Measurements from ENCODE around the gene SMARCA4. TPM values are rescaled to one million over a fixed set of nuclear protein-coding genes. Genes with fewer than 3 reads are reported as not detected.

The SMARCA4 gene
- total RNA-seq, 1 experiment from 2014 or later: 261 TPM

- H2BK12ac ChIP-seq (ENCODE audit: insufficient read length, low read depth, low read length): no peak overlapping the region
- H4K8ac ChIP-seq (replicated peaks; ENCODE audit: insufficient read length, low read depth, low read length): no peak overlapping the region
- no peaks in the 10 kb centered on the region for H3K9me3 ChIP-seq (ENCODE audit: control insufficient read depth, low read depth, low read length)
- H3K4me2 ChIP-seq (ENCODE audit: insufficient read depth, insufficient read length, low read length): no peak overlapping the region
- H3K23me2 ChIP-seq (ENCODE audit: insufficient read length, low read depth, low read length, poor library complexity, severe bottlenecking): no peaks in the 10 kb centered on the region
- no CpG with 5 or more reads among the region's 12 CpGs for WGBS (ENCODE audit: extremely low coverage, insufficient read length, low lambda C conversion rate)
- peak overlapping the region in 2 of 3 experiments; percentile 7 to 39; a peak in 1 of 7 replicates for H3K27ac Mint-ChIP-seq
- peaks cover 45 to 71% (median 70%) of the 10 kb centered on the region in 3 experiments; a peak in 6 of 7 replicates for H3K36me3 Mint-ChIP-seq (ENCODE audit: insufficient read depth in 1 of 3, low read depth in 3 of 3)
- no peak overlapping the region for H4K91ac ChIP-seq (ENCODE audit: insufficient read length, low read depth, low read length)
- no peak overlapping the region for H2BK120ac ChIP-seq (ENCODE audit: low read depth, low read length, poor library complexity, severe bottlenecking)
- H3K27me3 ChIP-seq (ENCODE audit: insufficient read depth, low read length): no peaks in the 10 kb centered on the region
- no peak overlapping the region for H4K5ac ChIP-seq (ENCODE audit: insufficient read length, low read depth, low read length)
- H2BK15ac ChIP-seq (ENCODE audit: low read depth, low read length): no peak overlapping the region
- no peak overlapping the region for H2BK5ac ChIP-seq (ENCODE audit: insufficient read length, low read length)
- H3K18ac ChIP-seq (ENCODE audit: insufficient read length, low read depth, low read length): no peak overlapping the region
- no peak overlapping the region for H2AK5ac ChIP-seq (ENCODE audit: insufficient read length, low read length)
- DNase-seq: no peak
- no peaks in the 10 kb centered on the region for H3K9me3 Mint-ChIP-seq
- H2AFZ ChIP-seq (ENCODE audit: low read length): no peak overlapping the region
- H2BK20ac ChIP-seq (ENCODE audit: low read depth, low read length, poor library complexity, severe bottlenecking): no peak overlapping the region
- H3K56ac ChIP-seq (ENCODE audit: insufficient read length, low read depth, low read length): no peak overlapping the region
- no peak overlapping the region for H3K4ac ChIP-seq (ENCODE audit: low read depth, low read length)
- H4K20me1 ChIP-seq (ENCODE audit: control insufficient read depth, insufficient read depth, insufficient read length): no peaks in the 10 kb centered on the region
- H3K27ac ChIP-seq (ENCODE audit: insufficient read length, low read depth, low read length): no peak overlapping the region
- H3K23ac ChIP-seq (ENCODE audit: insufficient read length, low read depth, low read length): no peak overlapping the region
- peaks cover 3% of the 10 kb centered on the region; the same call in 1 of the 2 replicates for H3K79me2 ChIP-seq (ENCODE audit: insufficient read depth, low read length)
- H3K14ac ChIP-seq (ENCODE audit: insufficient read depth, low read length): no peak overlapping the region
- no peaks in the 10 kb centered on the region for H3K27me3 Mint-ChIP-seq (ENCODE audit: low read depth)
- H3K4me1 ChIP-seq (ENCODE audit: insufficient read depth, low read length): no peaks in the 10 kb centered on the region
- no peak for TF ChIP-seq CTCF (conservative IDR thresholded peaks at IDR 0.05)
- H3K4me3 Mint-ChIP-seq: no peak overlapping the region
- H3K4me1 Mint-ChIP-seq: no peaks in the 10 kb centered on the region
- H3T11ph ChIP-seq (ENCODE audit: low read length): no peak overlapping the region
- H3K9ac ChIP-seq (ENCODE audit: extremely low read depth, insufficient read length, low read length): no peak overlapping the region
- peaks cover 10% of the 10 kb centered on the region for H3K79me1 ChIP-seq (ENCODE audit: insufficient read depth, low read depth, low read length, poor library complexity, severe bottlenecking)
Measured at GRCh38 chr19:10988921-10989320, 28.1 kb downstream of the SMARCA4 start.
